Fibroblast of lung (primary cell): ENCODE results near the gene CCDC73.

Experiments
- CTCF ChIP-seq, 2 donors: IDR thresholded peaks in 1 of 2; conservative IDR thresholded peaks in 1 of 2; 1 replicate in 1 of 2; 2 replicates in 1 of 2; pipeline ENCODE4 v1.5.1; 2011 to 2012; ENCODE audit warnings: low read length in 2 of 2, control low read depth in 1 of 2, inconsistent platforms in 1 of 2, low read depth in 1 of 2, mild to moderate bottlenecking in 1 of 2
- EZH2 ChIP-seq: IDR thresholded peaks from 2 replicates; pipeline ENCODE4 v1.5.1; 2012; ENCODE audit warnings: low read length, control low read depth, mild to moderate bottlenecking; ENCODE audit errors: missing control alignments

DNA sequence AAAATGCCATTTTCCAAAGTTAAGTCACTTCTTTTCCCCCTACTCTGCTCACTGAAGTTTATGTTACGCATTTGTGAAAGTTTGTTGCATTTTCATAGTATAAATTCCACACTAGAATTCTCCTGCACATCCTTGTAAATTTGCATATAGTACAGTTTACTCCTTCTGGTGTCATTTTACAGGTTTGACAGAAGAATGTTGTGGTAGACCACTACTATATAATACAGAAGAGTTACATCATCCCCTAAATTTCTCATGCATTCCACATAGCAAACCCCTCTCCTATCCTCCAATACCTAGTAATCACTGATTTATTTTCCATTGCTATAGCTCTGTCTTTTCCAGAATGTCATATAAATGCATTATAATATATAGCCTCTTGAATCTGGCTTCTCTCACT, 64.5 kb downstream of the CCDC73 start:
- no peak for TF ChIP-seq CTCF (conservative IDR thresholded peaks at IDR 0.05 in 1 of 2, IDR thresholded peaks at IDR 0.05 in 1 of 2; ENCODE audit: low read depth in 1 of 2, low read length in 2 of 2)
- TF ChIP-seq EZH2, result no peak
